DND-41 (cell line): ENCODE data around the gene TEX22.

ENCODE experiments used
- CTCF ChIP-seq: IDR thresholded peaks from 2 replicates; pipeline ENCODE4 v1.5.1; 2012; ENCODE audit warnings: borderline replicate concordance, low read length, moderate library complexity, mild to moderate bottlenecking; ENCODE audit not compliant: poor library complexity, severe bottlenecking; ENCODE audit errors: extremely low read depth
- EZH2 ChIP-seq: IDR thresholded peaks from 3 replicates; pipeline ENCODE4 v1.6.1; 2012; ENCODE audit warnings: borderline replicate concordance, low read depth, mild to moderate bottlenecking, moderate library complexity, low read length, inconsistent platforms; ENCODE audit not compliant: severe bottlenecking

GRCh38 chr14:105421723-105422615 lies 23.6 kb downstream of the TEX22 start:
- no peak for TF ChIP-seq EZH2
- TF ChIP-seq CTCF, result no peak
